HEK293 (cell line): ENCODE results near the gene DMBT1.

Experiments used
- CTCF ChIA-PET: fragments of 350-600 bp; formaldehyde crosslinking; extraction: SDS; loops from one replicate; lab custom pipeline; 2021; ENCODE audit warnings: antibody characterized with exemption; lab: Yijun Ruan, JAX
- POLR2A ChIA-PET: fragments of 300-600 bp; formaldehyde crosslinking; extraction: SDS; loops from one replicate; lab custom pipeline; 2020; ENCODE audit warnings: antibody characterized with exemption, inconsistent platforms; lab: Yijun Ruan, JAX
- H3K27ac ChIP-seq: fragments of 200-500 bp; sonication (Bioruptor generic); 2 replicates; pipeline ENCODE4 v1.5.1; 2014; ENCODE audit warnings: low read depth, low read length, control low read depth, inconsistent platforms; ENCODE audit errors: extremely low read depth
- H3K36me3 ChIP-seq, 2 experiments: fragments of 200-500 bp in 1 of 2; sonication (Bioruptor generic) in 1 of 2; 1 replicate in 1 of 2; 2 replicates in 1 of 2; pipeline ENCODE4 v1.5.1; 2014 to 2017; ENCODE audit warnings: inconsistent platforms in 2 of 2, low read length in 2 of 2; ENCODE audit not compliant: control insufficient read depth in 2 of 2, insufficient read depth in 1 of 2
- H3K4me1 ChIP-seq: fragments of 200-500 bp; sonication (Bioruptor generic); 2 replicates; pipeline ENCODE4 v1.5.1; 2014; ENCODE audit warnings: mild to moderate bottlenecking, low read length, inconsistent platforms; ENCODE audit not compliant: control insufficient read depth, insufficient read depth
- H3K4me3 ChIP-seq: 2 replicates; pipeline ENCODE4 v1.5.1; 2011; ENCODE audit warnings: low read depth, mild to moderate bottlenecking, control low read depth, low read length, moderate library complexity
- H3K9me3 ChIP-seq: fragments of 200-500 bp; sonication (Bioruptor generic); 2 replicates; pipeline ENCODE4 v1.5.1; 2014; ENCODE audit warnings: low read depth, low read length, inconsistent platforms; ENCODE audit not compliant: control insufficient read depth, insufficient read depth
- BCL11A ChIP-seq: fragments of 450-650 bp; formaldehyde crosslinking; IDR thresholded peaks from 2 replicates; pipeline ENCODE4 v1.5.1; 2016; ENCODE audit warnings: low read depth, missing biosample characterization, missing genetic modification characterization
- PRDM1 ChIP-seq: fragments of 450-650 bp; formaldehyde crosslinking; IDR thresholded peaks from 2 replicates; pipeline ENCODE4; 2016; ENCODE audit warnings: missing biosample characterization, missing genetic modification characterization
- ZIC2 ChIP-seq: fragments of 450-650 bp; formaldehyde crosslinking; IDR thresholded peaks from 2 replicates; pipeline ENCODE4 v1.5.1; 2016; ENCODE audit warnings: missing biosample characterization, missing genetic modification characterization
- ZNF132 ChIP-seq: fragments of 450-650 bp; formaldehyde crosslinking; IDR thresholded peaks from 2 replicates; pipeline ENCODE4 v1.5.1; 2017; ENCODE audit warnings: missing biosample characterization, missing genetic modification characterization, borderline replicate concordance
- ZNF146 ChIP-seq: fragments of 450-650 bp; formaldehyde crosslinking; IDR thresholded peaks from 2 replicates; pipeline ENCODE4 v1.5.1; 2016; ENCODE audit warnings: missing biosample characterization, missing genetic modification characterization
- ZNF19 ChIP-seq: fragments of 450-650 bp; formaldehyde crosslinking; IDR thresholded peaks from 2 replicates; pipeline ENCODE4; 2016; ENCODE audit warnings: missing biosample characterization, missing genetic modification characterization, low read depth
- ZNF416 ChIP-seq: fragments of 450-650 bp; formaldehyde crosslinking; IDR thresholded peaks from 2 replicates; pipeline ENCODE4 v1.5.1; 2016; ENCODE audit warnings: missing biosample characterization, missing genetic modification characterization
- ZNF426 ChIP-seq: fragments of 450-650 bp; formaldehyde crosslinking; IDR thresholded peaks from 2 replicates; pipeline ENCODE4 v1.5.1; 2017; ENCODE audit warnings: missing biosample characterization, missing genetic modification characterization, mild to moderate bottlenecking, inconsistent platforms, moderate library complexity
- ZNF621 ChIP-seq: fragments of 450-650 bp; formaldehyde crosslinking; IDR thresholded peaks from 2 replicates; pipeline ENCODE4 v1.5.1; 2017; ENCODE audit warnings: missing biosample characterization, missing genetic modification characterization
- ZNF624 ChIP-seq: fragments of 450-650 bp; formaldehyde crosslinking; IDR thresholded peaks from 2 replicates; pipeline ENCODE4 v1.5.1; 2017; ENCODE audit warnings: missing biosample characterization, missing genetic modification characterization
- ZNF658 ChIP-seq: fragments of 450-650 bp; formaldehyde crosslinking; IDR thresholded peaks from 2 replicates; pipeline ENCODE4; 2016; ENCODE audit warnings: missing biosample characterization, missing genetic modification characterization
- ZNF664 ChIP-seq: fragments of 450-650 bp; formaldehyde crosslinking; IDR thresholded peaks from 2 replicates; pipeline ENCODE4 v1.5.1; 2016; ENCODE audit warnings: missing biosample characterization, missing genetic modification characterization
- ZNF785 ChIP-seq: fragments of 450-650 bp; formaldehyde crosslinking; IDR thresholded peaks from 2 replicates; pipeline ENCODE4 v1.5.1; 2016; ENCODE audit warnings: missing biosample characterization, missing genetic modification characterization
- ZSCAN16 ChIP-seq: fragments of 450-650 bp; formaldehyde crosslinking; IDR thresholded peaks from 2 replicates; pipeline ENCODE4 v1.5.1; 2016; ENCODE audit warnings: missing biosample characterization, missing genetic modification characterization
- TF ChIP-seq, protein P1 (sequence below): fragments of 450-650 bp; formaldehyde crosslinking; IDR thresholded peaks from 2 replicates; pipeline ENCODE4 v1.5.1; 2016; ENCODE audit warnings: missing biosample characterization, missing genetic modification characterization
- TF ChIP-seq, protein P2 (sequence below): fragments of 450-650 bp; formaldehyde crosslinking; IDR thresholded peaks from 2 replicates; pipeline ENCODE4 v1.5.1; 2016; ENCODE audit warnings: missing biosample characterization, missing genetic modification characterization
- TF ChIP-seq, protein P3 (sequence below): fragments of 450-650 bp; formaldehyde crosslinking; IDR thresholded peaks from 2 replicates; pipeline ENCODE4 v1.5.1; 2016; ENCODE audit warnings: missing biosample characterization, missing genetic modification characterization
- TF ChIP-seq, protein P4 (sequence below): fragments of 450-650 bp; formaldehyde crosslinking; IDR thresholded peaks from 2 replicates; pipeline ENCODE4 v1.5.1; 2017; ENCODE audit warnings: missing biosample characterization, missing genetic modification characterization
- TF ChIP-seq, protein P5 (sequence below): fragments of 450-650 bp; formaldehyde crosslinking; IDR thresholded peaks from 2 replicates; pipeline ENCODE4 v1.5.1; 2016; ENCODE audit warnings: missing biosample characterization, missing genetic modification characterization

Gene DMBT1

DNA sequence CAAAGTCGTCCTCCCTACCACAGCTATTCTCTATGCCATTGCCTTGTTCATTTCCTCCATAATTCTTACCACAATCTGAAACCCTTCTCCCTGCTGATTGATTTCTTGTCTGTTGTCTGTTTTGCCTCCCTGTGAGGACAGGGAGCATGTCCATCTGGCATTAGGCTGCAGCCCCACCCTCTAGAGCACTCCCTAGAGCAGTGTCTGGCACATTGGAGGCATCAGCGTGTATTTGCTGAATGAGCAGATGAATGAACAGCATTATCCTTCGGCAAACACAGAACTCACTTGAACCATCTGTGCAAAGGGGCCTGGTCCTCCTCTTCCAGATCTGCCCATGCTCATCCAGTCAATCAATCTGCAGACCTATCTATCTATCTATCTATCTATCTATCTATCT, 5.1 kb upstream of the DMBT1 start:
- H3K27ac ChIP-seq, result no peak overlapping the region
- TF ChIP-seq PRDM1 (tag by site-specific recombination), result no peak
- TF ChIP-seq ZNF624, result no peak
- TF ChIP-seq, protein P1, sequence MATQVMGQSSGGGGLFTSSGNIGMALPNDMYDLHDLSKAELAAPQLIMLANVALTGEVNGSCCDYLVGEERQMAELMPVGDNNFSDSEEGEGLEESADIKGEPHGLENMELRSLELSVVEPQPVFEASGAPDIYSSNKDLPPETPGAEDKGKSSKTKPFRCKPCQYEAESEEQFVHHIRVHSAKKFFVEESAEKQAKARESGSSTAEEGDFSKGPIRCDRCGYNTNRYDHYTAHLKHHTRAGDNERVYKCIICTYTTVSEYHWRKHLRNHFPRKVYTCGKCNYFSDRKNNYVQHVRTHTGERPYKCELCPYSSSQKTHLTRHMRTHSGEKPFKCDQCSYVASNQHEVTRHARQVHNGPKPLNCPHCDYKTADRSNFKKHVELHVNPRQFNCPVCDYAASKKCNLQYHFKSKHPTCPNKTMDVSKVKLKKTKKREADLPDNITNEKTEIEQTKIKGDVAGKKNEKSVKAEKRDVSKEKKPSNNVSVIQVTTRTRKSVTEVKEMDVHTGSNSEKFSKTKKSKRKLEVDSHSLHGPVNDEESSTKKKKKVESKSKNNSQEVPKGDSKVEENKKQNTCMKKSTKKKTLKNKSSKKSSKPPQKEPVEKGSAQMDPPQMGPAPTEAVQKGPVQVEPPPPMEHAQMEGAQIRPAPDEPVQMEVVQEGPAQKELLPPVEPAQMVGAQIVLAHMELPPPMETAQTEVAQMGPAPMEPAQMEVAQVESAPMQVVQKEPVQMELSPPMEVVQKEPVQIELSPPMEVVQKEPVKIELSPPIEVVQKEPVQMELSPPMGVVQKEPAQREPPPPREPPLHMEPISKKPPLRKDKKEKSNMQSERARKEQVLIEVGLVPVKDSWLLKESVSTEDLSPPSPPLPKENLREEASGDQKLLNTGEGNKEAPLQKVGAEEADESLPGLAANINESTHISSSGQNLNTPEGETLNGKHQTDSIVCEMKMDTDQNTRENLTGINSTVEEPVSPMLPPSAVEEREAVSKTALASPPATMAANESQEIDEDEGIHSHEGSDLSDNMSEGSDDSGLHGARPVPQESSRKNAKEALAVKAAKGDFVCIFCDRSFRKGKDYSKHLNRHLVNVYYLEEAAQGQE, result no peak
- no peak for TF ChIP-seq ZNF664 (tag by site-specific recombination)
- no peak for TF ChIP-seq ZSCAN16 (tag by site-specific recombination)
- no peak for TF ChIP-seq ZNF426 (tag by site-specific recombination)
- TF ChIP-seq, protein P2, sequence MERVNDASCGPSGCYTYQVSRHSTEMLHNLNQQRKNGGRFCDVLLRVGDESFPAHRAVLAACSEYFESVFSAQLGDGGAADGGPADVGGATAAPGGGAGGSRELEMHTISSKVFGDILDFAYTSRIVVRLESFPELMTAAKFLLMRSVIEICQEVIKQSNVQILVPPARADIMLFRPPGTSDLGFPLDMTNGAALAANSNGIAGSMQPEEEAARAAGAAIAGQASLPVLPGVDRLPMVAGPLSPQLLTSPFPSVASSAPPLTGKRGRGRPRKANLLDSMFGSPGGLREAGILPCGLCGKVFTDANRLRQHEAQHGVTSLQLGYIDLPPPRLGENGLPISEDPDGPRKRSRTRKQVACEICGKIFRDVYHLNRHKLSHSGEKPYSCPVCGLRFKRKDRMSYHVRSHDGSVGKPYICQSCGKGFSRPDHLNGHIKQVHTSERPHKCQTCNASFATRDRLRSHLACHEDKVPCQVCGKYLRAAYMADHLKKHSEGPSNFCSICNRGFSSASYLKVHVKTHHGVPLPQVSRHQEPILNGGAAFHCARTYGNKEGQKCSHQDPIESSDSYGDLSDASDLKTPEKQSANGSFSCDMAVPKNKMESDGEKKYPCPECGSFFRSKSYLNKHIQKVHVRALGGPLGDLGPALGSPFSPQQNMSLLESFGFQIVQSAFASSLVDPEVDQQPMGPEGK (tag by site-specific recombination), result no peak
- no peak for TF ChIP-seq ZNF658 (tag by site-specific recombination)
- no peak for TF ChIP-seq ZNF621 (tag by site-specific recombination)
- TF ChIP-seq, protein P3, sequence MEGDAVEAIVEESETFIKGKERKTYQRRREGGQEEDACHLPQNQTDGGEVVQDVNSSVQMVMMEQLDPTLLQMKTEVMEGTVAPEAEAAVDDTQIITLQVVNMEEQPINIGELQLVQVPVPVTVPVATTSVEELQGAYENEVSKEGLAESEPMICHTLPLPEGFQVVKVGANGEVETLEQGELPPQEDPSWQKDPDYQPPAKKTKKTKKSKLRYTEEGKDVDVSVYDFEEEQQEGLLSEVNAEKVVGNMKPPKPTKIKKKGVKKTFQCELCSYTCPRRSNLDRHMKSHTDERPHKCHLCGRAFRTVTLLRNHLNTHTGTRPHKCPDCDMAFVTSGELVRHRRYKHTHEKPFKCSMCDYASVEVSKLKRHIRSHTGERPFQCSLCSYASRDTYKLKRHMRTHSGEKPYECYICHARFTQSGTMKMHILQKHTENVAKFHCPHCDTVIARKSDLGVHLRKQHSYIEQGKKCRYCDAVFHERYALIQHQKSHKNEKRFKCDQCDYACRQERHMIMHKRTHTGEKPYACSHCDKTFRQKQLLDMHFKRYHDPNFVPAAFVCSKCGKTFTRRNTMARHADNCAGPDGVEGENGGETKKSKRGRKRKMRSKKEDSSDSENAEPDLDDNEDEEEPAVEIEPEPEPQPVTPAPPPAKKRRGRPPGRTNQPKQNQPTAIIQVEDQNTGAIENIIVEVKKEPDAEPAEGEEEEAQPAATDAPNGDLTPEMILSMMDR (tag by site-specific recombination), result no peak
- no peak for TF ChIP-seq ZNF19 (tag by site-specific recombination)
- no peak for TF ChIP-seq ZNF416 (tag by site-specific recombination)
- TF ChIP-seq BCL11A, result no peak
- ChIA-PET CTCF (interaction anchor here (3.2 kb wide), 1 partner anchor 10 kb away, joined by 13 read pairs; no protein-coding TSS in a partner anchor), POLR2A (no interaction called here)
- H3K36me3 ChIP-seq, result no peaks in the 10 kb centered on the region
- H3K4me3 ChIP-seq, result no peak overlapping the region
- H3K4me1 ChIP-seq, result no peaks in the 10 kb centered on the region
- no peaks in the 10 kb centered on the region for H3K9me3 ChIP-seq

DNA sequence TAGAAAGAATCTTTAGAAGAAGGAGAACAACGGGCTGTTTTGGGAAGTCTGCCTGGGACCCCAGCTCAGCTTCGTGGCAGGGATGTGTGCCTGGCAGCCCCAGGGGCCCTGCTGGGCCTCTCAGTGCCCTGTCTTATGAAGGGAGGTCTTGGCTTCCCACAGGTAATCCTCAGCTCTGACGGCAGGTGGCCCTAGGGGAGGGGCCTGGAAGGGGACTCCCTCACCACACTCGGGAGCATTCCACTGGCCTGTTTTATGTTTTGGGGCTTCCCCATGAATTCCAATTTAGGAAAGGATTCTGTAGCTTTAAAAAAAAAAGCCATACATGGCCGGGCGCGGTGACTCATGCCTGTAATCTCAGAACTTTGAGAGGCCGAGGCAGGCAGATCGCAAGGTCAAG, 3.0 kb upstream of the DMBT1 start:
- Histone ChIP-seq H3K4me3 (no peak overlapping the region), H3K36me3 (no peaks in the 10 kb centered on the region), H3K9me3 (no peaks in the 10 kb centered on the region), H3K27ac (no peak overlapping the region), H3K4me1 (no peaks in the 10 kb centered on the region)
- ChIA-PET CTCF (interaction anchor here (0.8 to 3.2 kb wide), 3 partner anchors 8 to 260 kb away, joined by 4 to 13 read pairs (median 4); no protein-coding TSS in a partner anchor), POLR2A (interaction anchor here (0.8 kb wide), 1 partner anchor 14 kb away, joined by 3 read pairs; no protein-coding TSS in a partner anchor)
- no peak for TF ChIP-seq ZNF132 (tag by site-specific recombination)
- TF ChIP-seq ZIC2 (tag by site-specific recombination), result peak; percentile 85

DNA sequence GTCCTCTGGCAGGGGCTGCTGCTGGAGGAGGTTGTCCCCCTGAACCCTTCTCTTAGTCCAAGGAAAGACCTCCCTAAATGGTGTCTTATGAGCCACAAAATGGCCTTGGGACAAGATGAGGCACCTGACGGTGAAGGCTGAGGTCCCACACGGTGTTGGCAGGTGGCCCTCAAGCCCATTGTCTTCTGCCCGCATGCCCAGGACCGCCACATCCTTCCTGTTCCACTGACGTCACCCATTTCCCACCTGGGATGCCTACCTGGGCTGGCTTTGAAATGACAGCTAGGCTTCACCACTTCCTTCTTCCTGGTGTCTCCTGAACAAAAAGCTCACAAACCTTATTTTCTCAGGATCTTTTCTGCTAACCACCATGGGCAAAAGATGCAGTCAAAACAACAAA, 2.1 kb upstream of the DMBT1 start:
- no peak overlapping the region for H3K4me3 ChIP-seq
- CTCF ChIA-PET, result interaction anchor here (1.0 to 1.5 kb wide), 2 partner anchors 261 to 279 kb away, joined by 4 to 5 read pairs; no protein-coding TSS in a partner anchor
- TF ChIP-seq, protein P4, sequence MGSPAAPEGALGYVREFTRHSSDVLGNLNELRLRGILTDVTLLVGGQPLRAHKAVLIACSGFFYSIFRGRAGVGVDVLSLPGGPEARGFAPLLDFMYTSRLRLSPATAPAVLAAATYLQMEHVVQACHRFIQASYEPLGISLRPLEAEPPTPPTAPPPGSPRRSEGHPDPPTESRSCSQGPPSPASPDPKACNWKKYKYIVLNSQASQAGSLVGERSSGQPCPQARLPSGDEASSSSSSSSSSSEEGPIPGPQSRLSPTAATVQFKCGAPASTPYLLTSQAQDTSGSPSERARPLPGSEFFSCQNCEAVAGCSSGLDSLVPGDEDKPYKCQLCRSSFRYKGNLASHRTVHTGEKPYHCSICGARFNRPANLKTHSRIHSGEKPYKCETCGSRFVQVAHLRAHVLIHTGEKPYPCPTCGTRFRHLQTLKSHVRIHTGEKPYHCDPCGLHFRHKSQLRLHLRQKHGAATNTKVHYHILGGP (tag by site-specific recombination), result no peak
- TF ChIP-seq ZNF785 (tag by site-specific recombination) (no peak), ZNF146 (tag by site-specific recombination) (no peak)
- TF ChIP-seq, protein P5, sequence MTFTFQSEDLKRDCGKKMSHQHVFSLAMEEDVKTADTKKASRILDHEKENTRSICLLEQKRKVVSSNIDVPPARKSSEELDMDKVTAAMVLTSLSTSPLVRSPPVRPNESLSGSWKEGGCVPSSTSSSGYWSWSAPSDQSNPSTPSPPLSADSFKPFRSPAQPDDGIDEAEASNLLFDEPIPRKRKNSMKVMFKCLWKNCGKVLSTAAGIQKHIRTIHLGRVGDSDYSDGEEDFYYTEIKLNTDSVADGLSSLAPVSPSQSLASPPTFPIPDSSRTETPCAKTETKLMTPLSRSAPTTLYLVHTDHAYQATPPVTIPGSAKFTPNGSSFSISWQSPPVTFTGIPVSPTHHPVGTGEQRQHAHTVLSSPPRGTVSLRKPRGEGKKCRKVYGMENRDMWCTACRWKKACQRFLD (tag by site-specific recombination), result no peak

More for the DNA sequence above, 2.1 kb upstream of the DMBT1 start:
- H3K27ac ChIP-seq, result no peak overlapping the region
- no peaks in the 10 kb centered on the region for H3K4me1 ChIP-seq
- no peaks in the 10 kb centered on the region for H3K9me3 ChIP-seq
- no peaks in the 10 kb centered on the region for H3K36me3 ChIP-seq
- POLR2A ChIA-PET, result no interaction called here
